Neuronal stem cell (in vitro differentiated cells): ENCODE data around the gene NRDE2.

ENCODE experiments used
- DNase-seq: peaks from one replicate; pipeline ENCODE4 v3.0.0-alpha.2; 2013; ENCODE audit warnings: low spot score
- H2AFZ ChIP-seq: one replicate; pipeline ENCODE4 v1.6.1; 2013; ENCODE audit warnings: mild to moderate bottlenecking, low read length, inconsistent platforms
- H2AK5ac ChIP-seq: 2 replicates; pipeline ENCODE4 v1.6.1; 2013; ENCODE audit warnings: low read depth, mild to moderate bottlenecking, inconsistent platforms, low read length, moderate library complexity, mixed read lengths
- H2BK120ac ChIP-seq: 2 replicates; pipeline ENCODE4 v1.6.1; 2013; ENCODE audit warnings: low read depth, mild to moderate bottlenecking, inconsistent platforms, low read length, moderate library complexity, mixed read lengths
- H2BK12ac ChIP-seq: one replicate; pipeline ENCODE4 v1.6.1; 2013; ENCODE audit warnings: low read length, inconsistent platforms
- H2BK15ac ChIP-seq: 2 replicates; pipeline ENCODE4 v1.6.1; 2013; ENCODE audit warnings: mild to moderate bottlenecking, low read length, inconsistent platforms, mixed read lengths
- H2BK5ac ChIP-seq: one replicate; pipeline ENCODE4 v1.6.1; 2013; ENCODE audit warnings: inconsistent platforms, mild to moderate bottlenecking, low read length, moderate library complexity
- H3K14ac ChIP-seq: one replicate; pipeline ENCODE4 v1.6.1; 2013; ENCODE audit warnings: low read length, inconsistent platforms
- H3K18ac ChIP-seq: 2 replicates; pipeline ENCODE4 v1.6.1; 2013; ENCODE audit warnings: low read length, inconsistent platforms
- H3K23ac ChIP-seq: 2 replicates; pipeline ENCODE4 v1.6.1; 2013; ENCODE audit warnings: low read depth, mild to moderate bottlenecking, mixed read lengths, low read length, inconsistent platforms; ENCODE audit not compliant: poor library complexity
- H3K27ac ChIP-seq: replicated peaks from 3 replicates; pipeline ENCODE4 v1.5.1; 2013; ENCODE audit warnings: low read length, inconsistent platforms
- H3K27me3 ChIP-seq, 3 experiments: 2 replicates each; pipeline ENCODE4 v1.6.1; 2013; ENCODE audit warnings: low read length in 3 of 3, mild to moderate bottlenecking in 2 of 3, inconsistent platforms in 1 of 3, low read depth in 1 of 3, mixed read lengths in 1 of 3, moderate library complexity in 1 of 3; ENCODE audit not compliant: control insufficient read depth in 3 of 3, insufficient read depth in 3 of 3
- H3K36me3 ChIP-seq, 2 donors: replicated peaks in 1 of 2; 2 replicates each; pipeline ENCODE4 v1.6.1; 2013; ENCODE audit warnings: low read length in 2 of 2; ENCODE audit not compliant: control insufficient read depth in 2 of 2, insufficient read depth in 2 of 2
- H3K4ac ChIP-seq: 2 replicates; pipeline ENCODE4 v1.6.1; 2013; ENCODE audit warnings: inconsistent platforms, mild to moderate bottlenecking, low read length, moderate library complexity
- H3K4me1 ChIP-seq, 2 donors: 1 replicate in 1 of 2; 2 replicates in 1 of 2; pipeline ENCODE4 v1.6.1; 2013; ENCODE audit warnings: low read length in 2 of 2, low read depth in 1 of 2; ENCODE audit not compliant: control insufficient read depth in 2 of 2, insufficient read depth in 1 of 2
- H3K4me2 ChIP-seq: one replicate; pipeline ENCODE4 v1.6.1; 2013; ENCODE audit warnings: mild to moderate bottlenecking, low read length, inconsistent platforms; ENCODE audit not compliant: insufficient read depth, poor library complexity, severe bottlenecking
- H3K4me3 ChIP-seq, 2 donors: 2 replicates each; pipeline ENCODE4 v1.5.1; 2013; ENCODE audit warnings: low read length in 2 of 2, mild to moderate bottlenecking in 2 of 2, inconsistent platforms in 1 of 2, moderate library complexity in 1 of 2
- H3K79me1 ChIP-seq: one replicate; pipeline ENCODE4 v1.6.1; 2013; ENCODE audit warnings: low read depth, mild to moderate bottlenecking, inconsistent platforms, low read length, moderate library complexity
- H3K9ac ChIP-seq: one replicate; pipeline ENCODE4 v1.6.1; 2013; ENCODE audit warnings: mild to moderate bottlenecking, low read depth, low read length, inconsistent platforms; ENCODE audit not compliant: poor library complexity
- H3K9me3 ChIP-seq, 2 donors: replicated peaks in 1 of 2; 2 replicates each; pipeline versions ENCODE3 to v1.6.1; 2013; ENCODE audit warnings: low read length in 2 of 2, mild to moderate bottlenecking in 2 of 2, inconsistent platforms in 1 of 2, low read depth in 1 of 2, mixed read lengths in 1 of 2, moderate library complexity in 1 of 2; ENCODE audit not compliant: control insufficient read depth in 2 of 2, insufficient read depth in 1 of 2
- H4K8ac ChIP-seq: one replicate; pipeline ENCODE4 v1.6.1; 2013; ENCODE audit warnings: low read depth, mild to moderate bottlenecking, inconsistent platforms, low read length, moderate library complexity
- H4K91ac ChIP-seq: one replicate; pipeline ENCODE4 v1.6.1; 2013; ENCODE audit warnings: low read length, low read depth, mild to moderate bottlenecking, inconsistent platforms; ENCODE audit not compliant: poor library complexity
- WGBS, 2 donors: extraction: QIAGEN DNeasy Blood & Tissue Kit; methylation state at CpG; one replicate each; pipeline ENCODE4 v1.1.7; 2013; ENCODE audit warnings: missing lambda C conversion rate in 2 of 2, mixed read lengths in 1 of 2; ENCODE audit not compliant: insufficient read length in 2 of 2, insufficient replicate concordance in 1 of 2; ENCODE audit errors: extremely low coverage in 2 of 2; 5-methylcytosine and 5-hydroxymethylcytosine counted together

The NRDE2 gene

GRCh38 chr14:90348270-90348669, 16.5 kb upstream of the NRDE2 start:
- Histone ChIP-seq H3K23ac (no peak overlapping the region), H4K8ac (no peak overlapping the region), H3K14ac (no peak overlapping the region), H2BK120ac (no peak overlapping the region), H4K91ac (no peak overlapping the region), H3K27ac (no peak overlapping the region), H2BK5ac (no peak overlapping the region), H3K4me1 (peaks cover 0 to 3% of the 10 kb centered on the region in 2 donors), H3K79me1 (no peaks in the 10 kb centered on the region), H3K36me3 (no peaks in the 10 kb centered on the region), H3K4me3 (no peak overlapping the region), H3K4ac (no peak overlapping the region), H3K18ac (no peak overlapping the region), H2BK15ac (no peak overlapping the region), H2BK12ac (no peak overlapping the region), H3K4me2 (no peak overlapping the region), H3K27me3 (no peaks in the 10 kb centered on the region), H3K9me3 (no peaks in the 10 kb centered on the region), H2AK5ac (no peak overlapping the region), H2AFZ (no peak overlapping the region), H3K9ac (no peak overlapping the region)
- DNase-seq: no peak
- no CpG with 5 or more reads among the region's 2 CpGs for WGBS, 2 donors

- H3K27ac ChIP-seq: no peak overlapping the region
- H2BK5ac ChIP-seq: no peak overlapping the region
- no peak overlapping the region for H3K4me2 ChIP-seq
- no peak overlapping the region for H2BK12ac ChIP-seq
- no peak overlapping the region for H2BK120ac ChIP-seq
- no peak overlapping the region for H3K18ac ChIP-seq
- peaks cover 0 to 3% of the 10 kb centered on the region in 2 donors for H3K4me1 ChIP-seq
- no peak overlapping the region for H2AFZ ChIP-seq
- H3K9me3 ChIP-seq: no peaks in the 10 kb centered on the region
- H4K91ac ChIP-seq: no peak overlapping the region
- no peak overlapping the region for H3K4me3 ChIP-seq
- no peak overlapping the region for H2BK15ac ChIP-seq
- no peak overlapping the region for H4K8ac ChIP-seq
- H3K9ac ChIP-seq: no peak overlapping the region
- no peak overlapping the region for H2AK5ac ChIP-seq
- no peaks in the 10 kb centered on the region for H3K27me3 ChIP-seq
- H3K14ac ChIP-seq: no peak overlapping the region
- H3K23ac ChIP-seq: no peak overlapping the region
- no peak overlapping the region for H3K4ac ChIP-seq
- no peaks in the 10 kb centered on the region for H3K36me3 ChIP-seq
- H3K79me1 ChIP-seq: no peaks in the 10 kb centered on the region
- DNase-seq: no peak
These were observed 13.5 kb upstream of the NRDE2 start for GRCh38 chr14:90345239-90345557.

GRCh38 chr14:90344331-90345238, 12.8 kb upstream of the NRDE2 start:
- Histone ChIP-seq H3K36me3 (no peaks in the 10 kb centered on the region), H3K4ac (no peak overlapping the region), H3K4me3 (no peak overlapping the region), H3K27me3 (no peaks in the 10 kb centered on the region), H3K9ac (no peak overlapping the region), H2BK120ac (no peak overlapping the region), H3K4me1 (peaks cover 0 to 3% of the 10 kb centered on the region in 2 donors), H3K79me1 (no peaks in the 10 kb centered on the region), H2BK15ac (no peak overlapping the region), H3K23ac (no peak overlapping the region), H3K4me2 (no peak overlapping the region), H3K14ac (no peak overlapping the region), H2AFZ (peak overlapping the region; percentile 14), H3K9me3 (no peaks in the 10 kb centered on the region), H2BK5ac (no peak overlapping the region), H3K27ac (no peak overlapping the region), H2BK12ac (no peak overlapping the region), H2AK5ac (no peak overlapping the region), H4K91ac (no peak overlapping the region), H4K8ac (no peak overlapping the region), H3K18ac (no peak overlapping the region)
- no peak for DNase-seq
- no CpG with 5 or more reads among the region's 10 CpGs for WGBS, 2 donors

- no peaks in the 10 kb centered on the region for H3K36me3 ChIP-seq
- no peak overlapping the region for H3K4ac ChIP-seq
- H3K23ac ChIP-seq: no peak overlapping the region
- no peak overlapping the region for H2BK12ac ChIP-seq
- H2BK15ac ChIP-seq: no peak overlapping the region
- peaks cover 0 to 4% (median 0%) of the 10 kb centered on the region in 3 experiments for H3K27me3 ChIP-seq
- H3K18ac ChIP-seq: no peak overlapping the region
- H4K8ac ChIP-seq: no peak overlapping the region
- no peak overlapping the region for H4K91ac ChIP-seq
- no peak overlapping the region for H3K4me3 ChIP-seq
- H3K4me1 ChIP-seq: peaks cover 0 to 3% of the 10 kb centered on the region in 2 donors
- H2AFZ ChIP-seq: peak overlapping the region; percentile 40
- no CpG with 5 or more reads among the region's 4 CpGs for WGBS, 2 donors
- H3K27ac ChIP-seq: no peak overlapping the region
- H3K9me3 ChIP-seq: no peaks in the 10 kb centered on the region
- H3K79me1 ChIP-seq: no peaks in the 10 kb centered on the region
- H3K14ac ChIP-seq: no peak overlapping the region
- H3K9ac ChIP-seq: no peak overlapping the region
- no peak overlapping the region for H2BK5ac ChIP-seq
- no peak overlapping the region for H3K4me2 ChIP-seq
- no peak overlapping the region for H2AK5ac ChIP-seq
- no peak overlapping the region for H2BK120ac ChIP-seq
- DNase-seq: no peak
These were observed 10.6 kb upstream of the NRDE2 start for GRCh38 chr14:90342327-90342726.
